GM12878 (cell line): Measurements from ENCODE around the gene NOVA2. TPM values are rescaled to one million over a fixed set of nuclear protein-coding genes. Genes with fewer than 3 reads are reported as not detected.
A peak's percentile ranks its signal among the peaks of the same experiment; 100 is the strongest.

Experiments
- ATAC-seq: fragments of 200-7000 bp; cut with Tn5 transposase; 3 replicates; pipeline ENCODE4 v1.9.1; 2020; ENCODE audit warnings: mild to moderate bottlenecking, moderate library complexity
- BruUV-seq: library from RNA; stranded (reverse); fragments of 400-500 nt; replicated peaks from 2 replicates; lab custom pipeline; 2021; lab: Mats Ljungman, UMichigan
- CTCF ChIA-PET: fragments of 300-600 bp; sonication (Branson Sonifier 250); formaldehyde crosslinking; extraction: SDS; loops from one replicate; lab custom pipeline; 2021; ENCODE audit warnings: inconsistent platforms; lab: Yijun Ruan, JAX
- POLR2A ChIA-PET: fragments of 350-600 bp; formaldehyde crosslinking; extraction: SDS; loops from one replicate; lab custom pipeline; 2021; ENCODE audit warnings: inconsistent platforms; lab: Charles Lee
- RAD21 ChIA-PET: fragments of 300-600 bp; sonication (Branson Sonifier 250); formaldehyde crosslinking; loops from one replicate; lab custom pipeline; 2023; ENCODE audit warnings: antibody characterized with exemption; ENCODE audit not compliant: unreplicated experiment; lab: Charles Lee
- SMC1A ChIA-PET: fragments of 300-600 bp; sonication (Branson Sonifier 250); formaldehyde crosslinking; loops from one replicate; lab custom pipeline; 2023; ENCODE audit not compliant: unreplicated experiment, uncharacterized antibody; lab: Charles Lee
- DNase-seq: peaks from one replicate; pipeline ENCODE4 v3.0.0-alpha.2; 2011; ENCODE audit warnings: low read depth, low spot score
- FAIRE-seq: peaks from 3 replicates; lab custom pipeline; 2011; peaks lifted over from hg19 to GRCh38; lab: Jason Lieb, UNC
- H2AFZ ChIP-seq: 2 replicates; pipeline ENCODE4 v1.6.0; 2011; ENCODE audit warnings: low read depth, low read length, control low read depth; ENCODE audit not compliant: control insufficient read depth
- H3K27ac ChIP-seq: 2 replicates; pipeline ENCODE4 v1.5.1; 2011; ENCODE audit warnings: control low read depth; ENCODE audit not compliant: control insufficient read depth, insufficient read depth
- H3K27me3 ChIP-seq, 2 experiments: replicated peaks in 1 of 2; 2 replicates each; pipeline versions ENCODE4 v1.6.0 to v1.6.1; 2011; ENCODE audit warnings: low read length in 1 of 2; ENCODE audit not compliant: control insufficient read depth in 2 of 2, insufficient read depth in 2 of 2
- H3K36me3 ChIP-seq, 2 experiments: 2 replicates each; pipeline ENCODE4 v1.5.1; 2011; ENCODE audit warnings: low read length in 1 of 2; ENCODE audit not compliant: control insufficient read depth in 2 of 2, insufficient read depth in 2 of 2
- H3K4me1 ChIP-seq: 2 replicates; pipeline ENCODE4 v1.6.1; 2011; ENCODE audit warnings: mild to moderate bottlenecking, low read length, moderate library complexity, mixed read lengths; ENCODE audit not compliant: control insufficient read depth, insufficient read depth
- H3K4me2 ChIP-seq: 2 replicates; pipeline ENCODE4 v1.6.0; 2011; ENCODE audit warnings: control low read depth; ENCODE audit not compliant: control insufficient read depth, insufficient read depth
- H3K4me3 ChIP-seq: fragments of 200-600 bp; sonication (generic); 2 replicates; pipeline ENCODE4 v1.5.1; 2016
- H3K79me2 ChIP-seq: 2 replicates; pipeline ENCODE4 v1.6.0; 2011; ENCODE audit warnings: low read length; ENCODE audit not compliant: control insufficient read depth, insufficient read depth
- H3K9ac ChIP-seq: 2 replicates; pipeline ENCODE4 v1.8.0; 2011; ENCODE audit warnings: low read length, control low read depth, mixed read lengths; ENCODE audit not compliant: control insufficient read depth, insufficient read depth
- H3K9me3 ChIP-seq: replicated peaks from 3 replicates; pipeline ENCODE4 v1.5.1; 2011; ENCODE audit warnings: mild to moderate bottlenecking, low read length; ENCODE audit not compliant: control insufficient read depth, insufficient read depth
- H4K20me1 ChIP-seq: 2 replicates; pipeline ENCODE4 v1.6.0; 2011; ENCODE audit not compliant: control insufficient read depth, insufficient read depth
- KLF5 ChIP-seq: fragments of 450-650 bp; IDR thresholded peaks from 2 replicates; pipeline ENCODE4 v1.6.1; 2014; ENCODE audit warnings: mild to moderate bottlenecking; ENCODE audit not compliant: partially characterized antibody
- NR2C2 ChIP-seq: IDR thresholded peaks from 2 replicates; pipeline ENCODE4 v1.6.1; 2011; ENCODE audit warnings: borderline replicate concordance, low read depth; ENCODE audit not compliant: control insufficient read depth, insufficient read length
- POU2F2 ChIP-seq: IDR thresholded peaks from 3 replicates; pipeline ENCODE4 v1.6.1; 2011; ENCODE audit warnings: low read depth, mild to moderate bottlenecking, low read length, borderline replicate concordance
- WGBS: methylation state at CpG from one replicate; pipeline ENCODE4 v1.1.6; 2016; ENCODE audit warnings: low lambda C conversion rate; ENCODE audit not compliant: insufficient replicate concordance, insufficient coverage; ENCODE audit errors: missing lambda C conversion rate; 5-methylcytosine and 5-hydroxymethylcytosine counted together
- in situ Hi-C: fragments of 300-500 bp; cut with MboI; formaldehyde crosslinking; loops from 9 replicates; pipeline ENCODE4 v1.14.3; 2018; ENCODE audit warnings: mixed read lengths
- intact Hi-C: fragments of 100-400 bp; cut with micrococcal nuclease; formaldehyde crosslinking; loops from one replicate; pipeline ENCODE4 v1.14.2; 2022; ENCODE audit not compliant: unreplicated experiment
- polyA plus RNA-seq, 11 experiments: library from polyadenylated mRNA; depleted of rRNA in 4 of 11; unstranded in 6 of 11; stranded (reverse) in 5 of 11; fragments of >200 nt; fragmentation: Nextera tagmentation in 4 of 11; fragmentation: Illumina TruSeq in 1 of 11; extraction: Ambion mirVana in 4 of 11; extraction: Trizol in 1 of 11; gene quantifications; 1 replicate in 1 of 11; 2 replicates in 10 of 11; pipeline versions ENCODE4 v1.2.1 to v1.2.3, GENCODE V29; 2011 to 2016; ENCODE audit warnings: inconsistent platforms in 2 of 11, missing spikeins in 2 of 11, low read depth in 1 of 11
- total RNA-seq, 4 experiments: library from RNA; depleted of rRNA in 3 of 4; stranded (reverse); fragments of >200 nt in 3 of 4; fragmentation: Illumina TruSeq in 1 of 4; extraction: Trizol in 1 of 4; gene quantifications; 2 replicates each; pipeline versions ENCODE4 v1.2.1 to v1.2.3, GENCODE V29; 2013 to 2021
- TF ChIP-seq, protein P1 (sequence below): IDR thresholded peaks from 2 replicates; pipeline ENCODE4 v1.6.1; 2012; ENCODE audit warnings: mild to moderate bottlenecking, low read depth, low read length

The NOVA2 gene
- total and polyA plus RNA-seq, 10 of the 15 experiments (the other 5 are each of a cell fraction or from before 2014, with no cell fraction given), result under 0.01 to 0.44 (median 0.03) TPM; not detected in 4

DNA sequence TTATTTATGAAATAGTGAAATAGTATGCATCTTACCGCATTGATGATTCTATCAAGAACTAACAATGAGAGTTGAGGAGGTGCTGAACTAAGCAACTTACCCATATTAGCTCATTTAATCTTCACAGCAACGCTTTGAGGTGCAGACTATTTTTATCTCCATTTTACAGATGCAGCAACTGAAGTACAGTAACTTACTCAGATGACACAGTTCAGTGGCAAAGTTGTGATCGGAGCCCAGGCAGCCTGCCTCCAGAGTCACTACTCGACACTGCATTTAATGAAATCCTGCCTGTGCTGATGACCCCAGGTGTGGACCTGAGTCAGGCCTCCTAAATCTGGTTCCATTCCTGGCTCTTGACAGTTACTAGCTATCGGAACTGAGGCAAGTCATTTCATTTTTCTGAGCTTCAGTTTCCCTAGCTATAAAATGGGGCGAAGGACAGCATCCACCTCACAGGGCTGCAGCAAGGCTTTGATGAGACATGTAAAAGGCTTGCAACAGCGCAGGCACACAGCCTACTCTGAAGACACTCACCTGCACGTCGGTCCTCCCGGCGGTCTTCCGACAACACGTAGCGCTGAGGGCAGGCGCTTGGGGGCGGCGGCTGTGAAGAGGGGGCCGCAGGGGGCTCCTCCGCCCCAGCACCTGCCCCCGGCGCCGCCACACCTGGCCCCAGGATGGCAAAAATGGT, 72.8 kb downstream of the NOVA2 start:
- ChIA-PET POLR2A (interaction anchor here (0.9 to 3.7 kb wide), 6 partner anchors 9 to 94 kb away, joined by 4 to 23 read pairs (median 5); partner anchors contain the start of genes CCDC61, FOXA3, IRF2BP1 and SYMPK), RAD21 (interaction anchor here (0.9 to 1.4 kb wide), 4 partner anchors 15 to 84 kb away, joined by 3 to 5 read pairs (median 3); partner anchors contain the start of genes FOXA3, IRF2BP1 and SYMPK), CTCF (interaction anchor here (0.6 to 3.6 kb wide), 4 partner anchors 19 to 106 kb away, joined by 3 to 18 read pairs (median 3); no protein-coding TSS in a partner anchor), SMC1A (interaction anchor here (1.6 kb wide), 1 partner anchor 94 kb away, joined by 3 read pairs; the partner anchor contains the start of gene CCDC61)
- no peak for TF ChIP-seq NR2C2
- TF ChIP-seq KLF5, result no peak
- TF ChIP-seq POU2F2, result no peak
- TF ChIP-seq, protein P1, sequence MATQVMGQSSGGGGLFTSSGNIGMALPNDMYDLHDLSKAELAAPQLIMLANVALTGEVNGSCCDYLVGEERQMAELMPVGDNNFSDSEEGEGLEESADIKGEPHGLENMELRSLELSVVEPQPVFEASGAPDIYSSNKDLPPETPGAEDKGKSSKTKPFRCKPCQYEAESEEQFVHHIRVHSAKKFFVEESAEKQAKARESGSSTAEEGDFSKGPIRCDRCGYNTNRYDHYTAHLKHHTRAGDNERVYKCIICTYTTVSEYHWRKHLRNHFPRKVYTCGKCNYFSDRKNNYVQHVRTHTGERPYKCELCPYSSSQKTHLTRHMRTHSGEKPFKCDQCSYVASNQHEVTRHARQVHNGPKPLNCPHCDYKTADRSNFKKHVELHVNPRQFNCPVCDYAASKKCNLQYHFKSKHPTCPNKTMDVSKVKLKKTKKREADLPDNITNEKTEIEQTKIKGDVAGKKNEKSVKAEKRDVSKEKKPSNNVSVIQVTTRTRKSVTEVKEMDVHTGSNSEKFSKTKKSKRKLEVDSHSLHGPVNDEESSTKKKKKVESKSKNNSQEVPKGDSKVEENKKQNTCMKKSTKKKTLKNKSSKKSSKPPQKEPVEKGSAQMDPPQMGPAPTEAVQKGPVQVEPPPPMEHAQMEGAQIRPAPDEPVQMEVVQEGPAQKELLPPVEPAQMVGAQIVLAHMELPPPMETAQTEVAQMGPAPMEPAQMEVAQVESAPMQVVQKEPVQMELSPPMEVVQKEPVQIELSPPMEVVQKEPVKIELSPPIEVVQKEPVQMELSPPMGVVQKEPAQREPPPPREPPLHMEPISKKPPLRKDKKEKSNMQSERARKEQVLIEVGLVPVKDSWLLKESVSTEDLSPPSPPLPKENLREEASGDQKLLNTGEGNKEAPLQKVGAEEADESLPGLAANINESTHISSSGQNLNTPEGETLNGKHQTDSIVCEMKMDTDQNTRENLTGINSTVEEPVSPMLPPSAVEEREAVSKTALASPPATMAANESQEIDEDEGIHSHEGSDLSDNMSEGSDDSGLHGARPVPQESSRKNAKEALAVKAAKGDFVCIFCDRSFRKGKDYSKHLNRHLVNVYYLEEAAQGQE, result no peak
- intact Hi-C loops (loop anchor here (5.0 kb wide), 1 partner anchor 84 kb away; the partner anchor contains the start of gene RSPH6A), in situ Hi-C loops (no loop called here)
- ATAC-seq (no peak), FAIRE-seq (no peak), DNase-seq (no peak)
- H2AFZ ChIP-seq, result no peak overlapping the region
- H3K4me3 ChIP-seq, result peak overlapping the region; percentile 98
- H3K9ac ChIP-seq, result no peak overlapping the region
- H3K27ac ChIP-seq, result no peak overlapping the region
- H3K79me2 ChIP-seq, result peaks cover 8% of the 10 kb centered on the region
- no TSS peak for BruUV-seq
- H3K9me3 ChIP-seq, result no peaks in the 10 kb centered on the region
- 95% methylated on average over 22 of the region's 22 CpGs for WGBS
- H4K20me1 ChIP-seq, result no peaks in the 10 kb centered on the region
- peaks cover 10% of the 10 kb centered on the region for H3K4me1 ChIP-seq
- no peaks in the 10 kb centered on the region; a peak in 2 of 4 replicates for H3K36me3 ChIP-seq
- H3K4me2 ChIP-seq, result peak overlapping the region; percentile 73
- H3K27me3 ChIP-seq, result no peaks in the 10 kb centered on the region
